IMR-90 (cell line): ENCODE data around the gene TMEM63C. TPM values are rescaled to one million over a fixed set of nuclear protein-coding genes. Genes with fewer than 3 reads are reported as not detected.

Source experiments
- ATAC-seq: fragments of 200-7000 bp; cut with Tn5 transposase; 2 replicates; pipeline ENCODE4 v1.9.1; 2020; ENCODE audit warnings: low read depth, mild to moderate bottlenecking, moderate library complexity
- BruUV-seq: library from RNA; stranded (reverse); fragments of 400-500 nt; replicated peaks from 2 replicates; lab custom pipeline; 2021; lab: Mats Ljungman, UMichigan
- CTCF ChIA-PET: fragments of 300-600 bp; formaldehyde crosslinking; extraction: SDS; loops from one replicate; lab custom pipeline; 2021; ENCODE audit warnings: antibody characterized with exemption; lab: Yijun Ruan, JAX
- POLR2A ChIA-PET: fragments of 300-600 bp; sonication (Branson Sonifier 250); formaldehyde crosslinking; loops from one replicate; lab custom pipeline; 2022; ENCODE audit warnings: antibody characterized with exemption; ENCODE audit not compliant: unreplicated experiment; lab: Charles Lee
- DNase-seq: peaks from one replicate; pipeline ENCODE4 v3.0.0; 2013
- H2AFZ ChIP-seq: replicated peaks from 2 replicates; pipeline ENCODE3; 2013; ENCODE audit warnings: low read length, mild to moderate bottlenecking; ENCODE audit not compliant: poor library complexity
- H2AK5ac ChIP-seq: 2 replicates; pipeline ENCODE4 v1.6.1; 2013; ENCODE audit warnings: low read depth, low read length, inconsistent platforms
- H2AK9ac ChIP-seq: replicated peaks from 2 replicates; pipeline ENCODE3; 2013; ENCODE audit warnings: mild to moderate bottlenecking, low read depth, low read length, moderate library complexity; ENCODE audit not compliant: poor library complexity
- H2BK120ac ChIP-seq: 2 replicates; pipeline ENCODE4 v1.6.1; 2013; ENCODE audit warnings: low read depth, low read length, inconsistent platforms
- H2BK15ac ChIP-seq: 3 replicates; pipeline ENCODE4 v1.6.1; 2013; ENCODE audit warnings: low read depth, low read length, inconsistent platforms
- H2BK20ac ChIP-seq: 2 replicates; pipeline ENCODE4 v1.6.1; 2013; ENCODE audit warnings: low read depth, mild to moderate bottlenecking, inconsistent platforms, low read length, moderate library complexity
- H2BK5ac ChIP-seq: 2 replicates; pipeline ENCODE4 v1.6.1; 2013; ENCODE audit warnings: mild to moderate bottlenecking, low read depth, low read length, inconsistent platforms; ENCODE audit not compliant: poor library complexity, severe bottlenecking
- H3K14ac ChIP-seq: replicated peaks from 2 replicates; pipeline ENCODE4 v1.6.1; 2013; ENCODE audit warnings: low read depth, low read length, inconsistent platforms
- H3K18ac ChIP-seq: 2 replicates; pipeline ENCODE4 v1.6.1; 2013; ENCODE audit warnings: low read depth, low read length, control low read depth
- H3K23ac ChIP-seq: 2 replicates; pipeline ENCODE4 v1.6.1; 2013; ENCODE audit warnings: low read depth, low read length, inconsistent platforms
- H3K27ac ChIP-seq: 2 replicates; pipeline ENCODE4 v1.5.1; 2013; ENCODE audit warnings: mild to moderate bottlenecking, control low read depth, low read length; ENCODE audit not compliant: insufficient read depth
- H3K27me3 ChIP-seq: 2 replicates; pipeline ENCODE4 v1.6.1; 2013; ENCODE audit warnings: low read length; ENCODE audit not compliant: control insufficient read depth, insufficient read depth
- H3K36me3 ChIP-seq: 2 replicates; pipeline ENCODE4 v1.6.1; 2013; ENCODE audit warnings: low read length, mixed read lengths; ENCODE audit not compliant: control insufficient read depth, insufficient read depth
- H3K4ac ChIP-seq: 2 replicates; pipeline ENCODE4 v1.6.1; 2013; ENCODE audit warnings: low read depth, low read length, inconsistent platforms
- H3K4me1 ChIP-seq: 2 replicates; pipeline ENCODE4 v1.6.1; 2013; ENCODE audit warnings: low read length, mixed read lengths; ENCODE audit not compliant: control insufficient read depth, insufficient read depth
- H3K4me2 ChIP-seq: 2 replicates; pipeline ENCODE4 v1.6.1; 2013; ENCODE audit warnings: low read depth, mild to moderate bottlenecking, control low read depth, low read length, moderate library complexity
- H3K4me3 ChIP-seq: 2 replicates; pipeline ENCODE4 v1.5.1; 2013; ENCODE audit warnings: low read depth, mild to moderate bottlenecking, control low read depth, low read length, moderate library complexity; ENCODE audit not compliant: insufficient read depth
- H3K56ac ChIP-seq: 2 replicates; pipeline ENCODE4 v1.6.1; 2013; ENCODE audit warnings: low read length, inconsistent platforms; ENCODE audit not compliant: insufficient read depth; ENCODE audit errors: extremely low read depth
- H3K79me1 ChIP-seq, 2 experiments: 2 replicates each; pipeline ENCODE4 v1.6.1; 2013; ENCODE audit warnings: low read length in 2 of 2, inconsistent platforms in 1 of 2, low read depth in 1 of 2
- H3K9ac ChIP-seq: 2 replicates; pipeline ENCODE4 v1.6.1; 2013; ENCODE audit warnings: low read depth, low read length, control low read depth
- H3K9me1 ChIP-seq: 2 replicates; pipeline ENCODE4 v1.6.1; 2013; ENCODE audit warnings: low read length, inconsistent platforms; ENCODE audit not compliant: insufficient read depth
- H3K9me3 ChIP-seq: 2 replicates; pipeline ENCODE4 v1.6.1; 2013; ENCODE audit warnings: low read length; ENCODE audit not compliant: control insufficient read depth, insufficient read depth
- H4K20me1 ChIP-seq: 2 replicates; pipeline ENCODE4 v1.6.1; 2013; ENCODE audit warnings: low read length, inconsistent platforms; ENCODE audit not compliant: insufficient read depth
- H4K5ac ChIP-seq: 2 replicates; pipeline ENCODE4 v1.6.1; 2013; ENCODE audit warnings: mild to moderate bottlenecking, low read depth, low read length, control low read depth
- H4K8ac ChIP-seq, 2 experiments: 2 replicates each; pipeline ENCODE4 v1.6.1; 2013; ENCODE audit warnings: low read depth in 2 of 2, low read length in 2 of 2, control low read depth in 1 of 2, inconsistent platforms in 1 of 2
- H4K91ac ChIP-seq: 2 replicates; pipeline ENCODE4 v1.6.1; 2013; ENCODE audit warnings: low read depth, low read length, inconsistent platforms; ENCODE audit not compliant: insufficient read depth
- BHLHE40 ChIP-seq: fragments of 150-350 bp; IDR thresholded peaks from 2 replicates; pipeline ENCODE4 v1.6.1; 2016; ENCODE audit warnings: mild to moderate bottlenecking, low read depth, low read length
- CEBPB ChIP-seq: IDR thresholded peaks from 2 replicates; pipeline ENCODE4 v1.6.1; 2012; ENCODE audit warnings: low read depth, low read length, improper control_type of control experiment
- CHD1 ChIP-seq: IDR thresholded peaks from 2 replicates; pipeline ENCODE4 v1.6.1; 2012; ENCODE audit warnings: low read depth, low read length, improper control_type of control experiment
- FOS ChIP-seq: fragments of 150-350 bp; IDR thresholded peaks from 2 replicates; pipeline ENCODE4 v1.6.1; 2016; ENCODE audit warnings: low read depth, low read length
- MAFK ChIP-seq: IDR thresholded peaks from 2 replicates; pipeline ENCODE4 v1.6.1; 2012; ENCODE audit warnings: low read depth, low read length, improper control_type of control experiment
- MAZ ChIP-seq: IDR thresholded peaks from 2 replicates; pipeline ENCODE4 v1.6.1; 2012; ENCODE audit warnings: low read depth, mild to moderate bottlenecking, low read length, improper control_type of control experiment, moderate library complexity, borderline replicate concordance
- MXI1 ChIP-seq: IDR thresholded peaks from 2 replicates; pipeline ENCODE4 v1.6.1; 2012; ENCODE audit warnings: low read depth, mild to moderate bottlenecking, low read length, moderate library complexity, borderline replicate concordance
- NFE2L2 ChIP-seq: fragments of 150-350 bp; IDR thresholded peaks from 2 replicates; pipeline ENCODE4 v1.6.1; 2016; ENCODE audit warnings: low read depth, mild to moderate bottlenecking, low read length
- POLR2A ChIP-seq: IDR thresholded peaks from 2 replicates; pipeline ENCODE4 v1.6.1; 2012; ENCODE audit warnings: mild to moderate bottlenecking, low read depth, low read length
- RAD21 ChIP-seq: IDR thresholded peaks from 2 replicates; pipeline ENCODE4 v1.6.1; 2012; ENCODE audit warnings: low read length, improper control_type of control experiment
- RCOR1 ChIP-seq: IDR thresholded peaks from 2 replicates; pipeline ENCODE4 v1.6.1; 2012; ENCODE audit warnings: mild to moderate bottlenecking, low read length, improper control_type of control experiment; ENCODE audit not compliant: insufficient replicate concordance
- RFX5 ChIP-seq: IDR thresholded peaks from 2 replicates; pipeline ENCODE4 v1.8.0; 2012; ENCODE audit warnings: low read depth, mild to moderate bottlenecking, low read length, moderate library complexity
- SMC3 ChIP-seq: fragments of 150-350 bp; IDR thresholded peaks from 2 replicates; pipeline ENCODE4 v1.6.1; 2016; ENCODE audit warnings: low read depth, mild to moderate bottlenecking, antibody characterized with exemption, low read length, moderate library complexity
- WGBS, 2 experiments: methylation state at CpG; one replicate each; pipeline versions ENCODE4 v1.1.5 to v1.1.7; 2013; ENCODE audit warnings: missing lambda C conversion rate in 2 of 2; ENCODE audit not compliant: insufficient read length in 1 of 2; ENCODE audit errors: extremely low coverage in 2 of 2; 5-methylcytosine and 5-hydroxymethylcytosine counted together
- dilution Hi-C: fragments of 300-500 bp; cut with HindIII; formaldehyde crosslinking; loops from one replicate; pipeline ENCODE4 v1.14.3; 2018; ENCODE audit warnings: low sequenced_read_pairs; ENCODE audit not compliant: unreplicated experiment
- in situ Hi-C: fragments of 300-500 bp; cut with MboI; formaldehyde crosslinking; loops from 3 replicates; pipeline ENCODE4 v1.14.3; 2019; ENCODE audit warnings: low sequenced_read_pairs, inconsistent platforms, mixed read lengths
- intact Hi-C: fragments of 100-400 bp; cut with micrococcal nuclease; formaldehyde crosslinking; loops from 2 replicates; pipeline ENCODE4 v1.10.0; 2022
- polyA plus RNA-seq, 3 experiments: library from polyadenylated mRNA; depleted of rRNA; stranded (reverse); fragments of >200 nt; gene quantifications; 2 replicates each; pipeline ENCODE4 v1.2.3, GENCODE V29; 2012; ENCODE audit warnings: low replicate concordance in 1 of 3
- total RNA-seq: library from RNA; depleted of rRNA; stranded (reverse); fragments of >200 nt; gene quantifications from 2 replicates; pipeline ENCODE4 v1.2.3, GENCODE V29; 2012
- TF ChIP-seq, protein P1 (sequence below): fragments of 150-350 bp; IDR thresholded peaks from 2 replicates; pipeline ENCODE4 v1.6.1; 2016; ENCODE audit warnings: low read depth, mild to moderate bottlenecking, low read length, moderate library complexity, borderline replicate concordance
- TF ChIP-seq, protein P2 (sequence below): conservative IDR thresholded peaks from 2 replicates; pipeline ENCODE4 v1.5.1; 2012; ENCODE audit warnings: mild to moderate bottlenecking, low read depth, low read length, improper control_type of control experiment
- TF ChIP-seq, protein P3 (sequence below): fragments of 150-350 bp; IDR thresholded peaks from 2 replicates; pipeline ENCODE4 v1.6.1; 2017; ENCODE audit warnings: mild to moderate bottlenecking, antibody characterized with exemption, low read length, low read depth

Gene TMEM63C
- total and polyA plus RNA-seq, 2 of the 4 experiments (the other 2 are of a cell fraction), result under 0.01 TPM; not detected in 1

DNA sequence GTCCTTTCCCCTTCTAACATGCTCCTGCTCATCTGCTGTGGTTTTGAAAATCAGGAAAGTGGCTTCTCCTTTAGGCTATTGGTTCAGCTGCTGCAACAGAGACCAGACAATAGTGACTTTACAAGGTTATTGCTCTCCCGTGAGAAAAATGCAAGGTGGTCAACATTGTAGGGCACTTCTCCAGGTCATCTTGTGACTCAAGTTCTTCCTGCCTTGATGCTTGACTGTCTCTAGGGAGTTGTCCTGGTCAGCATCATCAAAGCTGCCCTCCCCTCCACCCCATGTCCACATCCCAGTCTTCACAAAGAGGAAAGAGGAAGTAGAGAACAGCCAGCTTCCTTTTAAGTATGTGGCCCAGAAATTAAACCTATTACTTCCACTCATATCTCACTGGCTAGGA lies 3.9 kb upstream of the TMEM63C start:
- dilution Hi-C loops (no loop called here), in situ Hi-C loops (no loop called here)
- no CpG with 5 or more reads among the region's 1 CpG for WGBS, 2 experiments

More for the DNA sequence above, 3.9 kb upstream of the TMEM63C start:
- Histone ChIP-seq H3K56ac (no peak overlapping the region), H3K4me3 (no peak overlapping the region), H2BK15ac (no peak overlapping the region), H2AK5ac (no peak overlapping the region), H4K5ac (no peak overlapping the region), H2BK20ac (no peak overlapping the region), H4K91ac (no peak overlapping the region), H2AFZ (no peak overlapping the region), H3K27me3 (peaks cover 21% of the 10 kb centered on the region), H3K4me1 (no peaks in the 10 kb centered on the region), H3K4ac (no peak overlapping the region), H3K9ac (no peak overlapping the region), H2BK5ac (no peak overlapping the region), H3K4me2 (no peak overlapping the region), H4K20me1 (no peaks in the 10 kb centered on the region), H3K14ac (no peak overlapping the region), H3K23ac (no peak overlapping the region), H4K8ac (no peak overlapping the region), H3K36me3 (no peaks in the 10 kb centered on the region), H3K18ac (no peak overlapping the region), H3K79me1 (no peaks in the 10 kb centered on the region), H3K9me1 (no peaks in the 10 kb centered on the region), H3K9me3 (no peaks in the 10 kb centered on the region), H2BK120ac (no peak overlapping the region), H3K27ac (no peak overlapping the region), H2AK9ac (no peak overlapping the region)
- ATAC-seq (no peak), DNase-seq (no peak)
- ChIA-PET CTCF (no interaction called here), POLR2A (no interaction called here)
- intact Hi-C loops, result no loop called here
- TF ChIP-seq BHLHE40 (no peak), MAZ (no peak), CHD1 (no peak), MAFK (no peak), RCOR1 (no peak), SMC3 (no peak), POLR2A (no peak), CEBPB (no peak), NFE2L2 (no peak), RFX5 (no peak), RAD21 (no peak), MXI1 (no peak), FOS (no peak)
- TF ChIP-seq, protein P1, sequence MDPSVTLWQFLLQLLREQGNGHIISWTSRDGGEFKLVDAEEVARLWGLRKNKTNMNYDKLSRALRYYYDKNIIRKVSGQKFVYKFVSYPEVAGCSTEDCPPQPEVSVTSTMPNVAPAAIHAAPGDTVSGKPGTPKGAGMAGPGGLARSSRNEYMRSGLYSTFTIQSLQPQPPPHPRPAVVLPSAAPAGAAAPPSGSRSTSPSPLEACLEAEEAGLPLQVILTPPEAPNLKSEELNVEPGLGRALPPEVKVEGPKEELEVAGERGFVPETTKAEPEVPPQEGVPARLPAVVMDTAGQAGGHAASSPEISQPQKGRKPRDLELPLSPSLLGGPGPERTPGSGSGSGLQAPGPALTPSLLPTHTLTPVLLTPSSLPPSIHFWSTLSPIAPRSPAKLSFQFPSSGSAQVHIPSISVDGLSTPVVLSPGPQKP, result no peak
- TF ChIP-seq, protein P2, sequence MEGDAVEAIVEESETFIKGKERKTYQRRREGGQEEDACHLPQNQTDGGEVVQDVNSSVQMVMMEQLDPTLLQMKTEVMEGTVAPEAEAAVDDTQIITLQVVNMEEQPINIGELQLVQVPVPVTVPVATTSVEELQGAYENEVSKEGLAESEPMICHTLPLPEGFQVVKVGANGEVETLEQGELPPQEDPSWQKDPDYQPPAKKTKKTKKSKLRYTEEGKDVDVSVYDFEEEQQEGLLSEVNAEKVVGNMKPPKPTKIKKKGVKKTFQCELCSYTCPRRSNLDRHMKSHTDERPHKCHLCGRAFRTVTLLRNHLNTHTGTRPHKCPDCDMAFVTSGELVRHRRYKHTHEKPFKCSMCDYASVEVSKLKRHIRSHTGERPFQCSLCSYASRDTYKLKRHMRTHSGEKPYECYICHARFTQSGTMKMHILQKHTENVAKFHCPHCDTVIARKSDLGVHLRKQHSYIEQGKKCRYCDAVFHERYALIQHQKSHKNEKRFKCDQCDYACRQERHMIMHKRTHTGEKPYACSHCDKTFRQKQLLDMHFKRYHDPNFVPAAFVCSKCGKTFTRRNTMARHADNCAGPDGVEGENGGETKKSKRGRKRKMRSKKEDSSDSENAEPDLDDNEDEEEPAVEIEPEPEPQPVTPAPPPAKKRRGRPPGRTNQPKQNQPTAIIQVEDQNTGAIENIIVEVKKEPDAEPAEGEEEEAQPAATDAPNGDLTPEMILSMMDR, result no peak
- TF ChIP-seq, protein P3, sequence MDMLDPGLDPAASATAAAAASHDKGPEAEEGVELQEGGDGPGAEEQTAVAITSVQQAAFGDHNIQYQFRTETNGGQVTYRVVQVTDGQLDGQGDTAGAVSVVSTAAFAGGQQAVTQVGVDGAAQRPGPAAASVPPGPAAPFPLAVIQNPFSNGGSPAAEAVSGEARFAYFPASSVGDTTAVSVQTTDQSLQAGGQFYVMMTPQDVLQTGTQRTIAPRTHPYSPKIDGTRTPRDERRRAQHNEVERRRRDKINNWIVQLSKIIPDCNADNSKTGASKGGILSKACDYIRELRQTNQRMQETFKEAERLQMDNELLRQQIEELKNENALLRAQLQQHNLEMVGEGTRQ, result no peak
- BruUV-seq, result no TSS peak
